ENCODE results near the gene PI3. TPM values are rescaled to one million over a fixed set of nuclear protein-coding genes. Genes with fewer than 3 reads are reported as not detected.

Gene PI3
- total RNA-seq, 1 donor from 2014 or later, result not detected

DNA sequence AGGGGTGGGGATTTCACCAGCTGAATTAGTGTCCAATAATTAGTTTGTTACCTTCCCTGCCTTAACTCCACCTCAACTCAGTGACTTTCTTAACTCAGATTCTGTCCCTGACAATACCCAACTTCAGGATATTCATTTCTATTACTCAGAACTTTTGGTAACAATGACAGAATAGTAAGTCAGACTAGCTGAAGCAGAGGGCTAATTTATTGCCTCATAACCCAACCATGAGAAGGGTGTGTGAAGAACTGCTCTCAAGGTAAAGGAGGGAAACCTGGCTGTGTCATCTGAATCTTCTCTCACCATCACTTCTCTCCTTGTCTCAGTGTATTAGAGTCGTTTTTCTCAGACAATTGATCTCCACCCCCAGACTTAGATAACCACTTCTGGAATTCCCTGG lies 1.2 kb upstream of the PI3 start:
- Mint-ChIP-seq H3K9me3 (ENCODE audit: low read depth) (peaks cover 11% of the 10 kb centered on the region), H3K4me3 (ENCODE audit: low read depth) (no peak overlapping the region), H3K4me1 (ENCODE audit: low read depth) (no peaks in the 10 kb centered on the region), H3K36me3 (ENCODE audit: insufficient read depth) (no peaks in the 10 kb centered on the region), H3K27ac (no peak overlapping the region), H3K27me3 (peaks cover 7% of the 10 kb centered on the region)
- no peak for DNase-seq (ENCODE audit: low spot score, unreplicated experiment)
- TF ChIP-seq, protein P1, sequence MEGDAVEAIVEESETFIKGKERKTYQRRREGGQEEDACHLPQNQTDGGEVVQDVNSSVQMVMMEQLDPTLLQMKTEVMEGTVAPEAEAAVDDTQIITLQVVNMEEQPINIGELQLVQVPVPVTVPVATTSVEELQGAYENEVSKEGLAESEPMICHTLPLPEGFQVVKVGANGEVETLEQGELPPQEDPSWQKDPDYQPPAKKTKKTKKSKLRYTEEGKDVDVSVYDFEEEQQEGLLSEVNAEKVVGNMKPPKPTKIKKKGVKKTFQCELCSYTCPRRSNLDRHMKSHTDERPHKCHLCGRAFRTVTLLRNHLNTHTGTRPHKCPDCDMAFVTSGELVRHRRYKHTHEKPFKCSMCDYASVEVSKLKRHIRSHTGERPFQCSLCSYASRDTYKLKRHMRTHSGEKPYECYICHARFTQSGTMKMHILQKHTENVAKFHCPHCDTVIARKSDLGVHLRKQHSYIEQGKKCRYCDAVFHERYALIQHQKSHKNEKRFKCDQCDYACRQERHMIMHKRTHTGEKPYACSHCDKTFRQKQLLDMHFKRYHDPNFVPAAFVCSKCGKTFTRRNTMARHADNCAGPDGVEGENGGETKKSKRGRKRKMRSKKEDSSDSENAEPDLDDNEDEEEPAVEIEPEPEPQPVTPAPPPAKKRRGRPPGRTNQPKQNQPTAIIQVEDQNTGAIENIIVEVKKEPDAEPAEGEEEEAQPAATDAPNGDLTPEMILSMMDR (IDR thresholded peaks at IDR 0.05; ENCODE audit: unreplicated experiment), result no peak

DNA sequence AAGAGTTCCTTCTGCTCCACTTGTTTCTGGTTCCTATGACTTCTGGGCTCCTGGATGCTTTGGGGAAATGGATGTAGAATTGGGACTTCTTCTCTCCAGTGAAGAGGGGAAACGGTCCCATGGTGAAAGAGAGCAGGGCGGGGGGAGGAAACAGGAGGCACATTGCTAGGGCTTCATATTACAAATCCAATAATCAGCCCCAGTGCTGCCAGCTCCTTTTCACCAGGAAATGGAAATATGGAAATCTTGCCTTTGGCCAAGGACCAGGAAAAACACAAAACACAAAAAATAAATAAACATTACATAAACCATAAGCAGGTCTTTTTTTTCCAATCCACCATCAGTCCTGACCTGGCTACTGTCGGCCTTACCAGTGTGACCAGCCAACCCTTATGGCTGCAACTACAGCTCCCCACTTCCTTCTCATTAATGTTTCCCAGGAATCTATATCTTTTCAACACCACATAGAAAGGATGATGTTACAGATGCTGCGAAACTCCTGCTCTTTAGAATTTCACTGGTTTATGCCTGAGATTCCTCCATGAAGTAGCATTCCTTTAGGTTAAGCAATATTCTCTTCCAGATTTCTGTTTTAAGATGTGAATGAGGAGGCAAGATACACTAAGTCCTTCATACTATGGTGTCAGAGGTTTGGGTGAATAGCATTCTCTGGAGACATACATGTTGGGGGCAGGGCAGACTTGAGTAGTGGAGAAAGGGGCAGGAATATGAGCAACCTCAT lies 2.0 kb downstream of the PI3 start:
- Mint-ChIP-seq H3K4me1 (ENCODE audit: low read depth) (no peaks in the 10 kb centered on the region), H3K27ac (no peak overlapping the region), H3K4me3 (ENCODE audit: low read depth) (no peak overlapping the region), H3K9me3 (ENCODE audit: low read depth) (no peaks in the 10 kb centered on the region), H3K36me3 (ENCODE audit: insufficient read depth) (no peaks in the 10 kb centered on the region), H3K27me3 (peaks cover 7% of the 10 kb centered on the region)
- TF ChIP-seq, protein P1 (IDR thresholded peaks at IDR 0.05; ENCODE audit: unreplicated experiment), result no peak
- DNase-seq (ENCODE audit: low spot score, unreplicated experiment), result no peak

DNA sequence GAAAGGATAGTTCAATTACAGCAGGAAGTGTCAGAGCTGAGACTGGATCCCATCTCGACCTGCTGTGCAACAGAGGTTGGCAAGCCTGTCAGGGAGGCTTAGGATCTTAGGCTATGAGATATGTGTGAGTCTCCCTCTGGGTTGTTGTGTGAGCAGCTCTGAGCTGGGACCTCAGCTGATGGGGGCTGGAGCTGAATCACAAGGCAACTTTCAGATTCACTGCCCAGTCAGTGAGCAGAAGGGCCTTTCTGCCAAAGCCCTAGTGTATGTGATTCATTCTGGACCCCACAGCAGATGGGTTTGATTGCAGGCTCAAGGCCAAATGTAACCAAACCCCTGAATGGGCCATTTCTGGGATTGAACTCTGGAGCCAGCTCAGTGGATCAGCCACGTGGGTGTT lies 4.5 kb downstream of the PI3 start:
- Mint-ChIP-seq H3K27me3 (peaks cover 3% of the 10 kb centered on the region), H3K9me3 (ENCODE audit: low read depth) (no peaks in the 10 kb centered on the region)
- TF ChIP-seq, protein P1 (IDR thresholded peaks at IDR 0.05; ENCODE audit: unreplicated experiment), result no peak

DNA sequence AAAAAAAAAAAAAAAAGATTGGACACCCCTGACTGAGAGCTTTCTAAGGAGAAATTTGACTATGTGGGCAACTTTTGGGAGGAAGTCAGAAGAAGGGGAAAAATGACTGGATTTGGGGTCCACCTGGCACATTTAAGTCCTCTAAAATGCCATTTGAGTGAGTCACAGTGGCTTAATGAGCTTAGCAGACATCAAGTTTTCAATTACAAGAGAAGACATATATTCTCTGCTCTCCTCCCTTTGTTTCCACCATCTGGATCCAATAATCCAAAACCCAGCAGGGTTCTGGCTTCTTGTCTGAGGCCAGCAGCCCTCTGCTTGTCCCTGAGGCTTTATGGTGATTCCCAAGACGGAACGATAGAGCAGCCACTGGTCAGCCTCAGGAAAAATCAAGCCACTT lies 6.9 kb downstream of the PI3 start:
- H3K36me3 Mint-ChIP-seq (ENCODE audit: insufficient read depth), result no peaks in the 10 kb centered on the region
- no peak overlapping the region for H3K4me3 Mint-ChIP-seq (ENCODE audit: low read depth)
- H3K27ac Mint-ChIP-seq, result no peak overlapping the region
- H3K9me3 Mint-ChIP-seq (ENCODE audit: low read depth), result no peaks in the 10 kb centered on the region
- TF ChIP-seq, protein P1 (IDR thresholded peaks at IDR 0.05; ENCODE audit: unreplicated experiment), result no peak
- no peaks in the 10 kb centered on the region for H3K27me3 Mint-ChIP-seq
- DNase-seq (ENCODE audit: low spot score, unreplicated experiment), result no peak
- H3K4me1 Mint-ChIP-seq (ENCODE audit: low read depth), result no peaks in the 10 kb centered on the region

More for the DNA sequence above, 4.5 kb downstream of the PI3 start:
- H3K27ac Mint-ChIP-seq, result no peak overlapping the region
- no peak for DNase-seq (ENCODE audit: low spot score, unreplicated experiment)
- H3K36me3 Mint-ChIP-seq (ENCODE audit: insufficient read depth), result no peaks in the 10 kb centered on the region
- H3K4me3 Mint-ChIP-seq (ENCODE audit: low read depth), result no peak overlapping the region
- H3K4me1 Mint-ChIP-seq (ENCODE audit: low read depth), result no peaks in the 10 kb centered on the region

DNA sequence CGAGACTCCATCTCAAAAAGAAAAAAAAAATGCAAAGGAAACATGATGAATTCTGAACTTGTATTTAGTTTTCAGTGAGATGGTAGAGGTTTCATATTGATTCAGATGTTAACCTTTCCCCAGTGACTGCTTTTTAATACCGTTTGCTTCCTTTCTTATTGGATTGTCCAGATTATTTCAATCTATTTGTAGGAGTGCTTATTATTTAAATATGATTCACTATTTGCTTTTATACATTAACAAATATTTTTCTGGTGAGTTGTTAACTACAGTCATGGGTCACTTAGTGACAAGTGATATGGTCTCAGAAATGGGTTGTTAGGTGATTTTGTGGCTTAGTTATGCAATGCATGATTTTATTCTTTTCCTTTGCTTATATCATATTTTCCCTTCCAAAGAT lies 8.4 kb downstream of the PI3 start:
- Mint-ChIP-seq H3K9me3 (ENCODE audit: low read depth) (no peaks in the 10 kb centered on the region), H3K27ac (no peak overlapping the region), H3K4me1 (ENCODE audit: low read depth) (no peaks in the 10 kb centered on the region), H3K27me3 (no peaks in the 10 kb centered on the region), H3K36me3 (ENCODE audit: insufficient read depth) (no peaks in the 10 kb centered on the region), H3K4me3 (ENCODE audit: low read depth) (no peak overlapping the region)
- TF ChIP-seq, protein P1 (IDR thresholded peaks at IDR 0.05; ENCODE audit: unreplicated experiment), result no peak
- no peak for DNase-seq (ENCODE audit: low spot score, unreplicated experiment)

Data from progenitor cell of endocrine pancreas (in vitro differentiated cells).